ENCODE data around the gene PHKB. TPM values are rescaled to one million over a fixed set of nuclear protein-coding genes. Genes with fewer than 3 reads are reported as not detected.

The PHKB gene
- total and polyA plus RNA-seq, 2 donors (not counting 3 experiments of a cell fraction or from before 2014, with no cell fraction given) = 30.1 to 61.0 TPM

DNA sequence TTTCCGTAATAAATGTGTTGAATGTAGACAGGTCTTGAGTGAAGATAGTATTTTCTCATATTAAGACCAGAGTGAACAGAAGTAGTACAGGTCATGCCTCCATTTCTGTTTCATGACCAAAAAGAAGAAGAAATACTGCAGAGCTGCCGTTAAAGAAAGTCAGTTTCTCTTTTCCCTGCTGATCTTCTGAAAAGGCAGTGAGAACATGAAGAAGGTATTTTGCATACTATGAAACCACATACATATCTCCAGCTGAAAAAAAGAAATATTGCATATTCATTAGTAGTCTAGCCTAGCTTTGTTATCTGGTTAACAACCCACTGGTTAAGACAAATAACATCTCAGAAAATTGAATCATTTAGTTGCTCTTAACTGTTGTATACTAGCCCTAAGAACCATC lies 138.4 kb downstream of the PHKB start:
- Histone ChIP-seq H3K4me3 (replicated peaks in 1 of 3; ENCODE audit: insufficient read depth in 1 of 3, low read depth in 1 of 3, low read length in 3 of 3) (no peak overlapping the region), H3K27ac (ENCODE audit: insufficient read depth, low read depth, low read length) (no peak overlapping the region), H3K4me2 (ENCODE audit: insufficient read depth, low read length) (no peak overlapping the region), H3K9me1 (replicated peaks; ENCODE audit: control insufficient read depth, extremely low read depth, insufficient read depth, low read length) (no peaks in the 10 kb centered on the region), H3K27me3 (ENCODE audit: control insufficient read depth in 2 of 2, insufficient read depth in 2 of 2, low read length in 2 of 2) (no peaks in the 10 kb centered on the region), H3K9me3 (replicated peaks; ENCODE audit: control insufficient read depth, insufficient read depth, low read length) (no peaks in the 10 kb centered on the region), H3K9ac (replicated peaks; ENCODE audit: extremely low read depth, insufficient read depth, low read length) (no peak overlapping the region), H2AFZ (ENCODE audit: low read depth, low read length) (no peak overlapping the region), H3K4me1 (ENCODE audit: control insufficient read depth, extremely low read depth, insufficient read depth, low read length) (no peaks in the 10 kb centered on the region), H3K36me3 (ENCODE audit: control insufficient read depth in 2 of 2, extremely low read depth in 1 of 2, insufficient read depth in 2 of 2, low read length in 2 of 2) (no peaks in the 10 kb centered on the region), H3K79me2 (ENCODE audit: control insufficient read depth, insufficient read depth, low read length) (no peaks in the 10 kb centered on the region), H4K20me1 (replicated peaks; ENCODE audit: control insufficient read depth, extremely low read depth, insufficient read depth, low read length) (no peaks in the 10 kb centered on the region)
- ChIA-PET POLR2A (no interaction called here), CTCF (interaction anchor here (1.0 to 1.3 kb wide), 2 partner anchors 14 to 23 kb away, joined by 3 read pairs; no protein-coding TSS in a partner anchor)
- dilution Hi-C loops (cut with MboI; ENCODE audit: extremely low pct_ligation_motif_present, low sequenced_read_pairs) (no loop called here), intact Hi-C loops (cut with micrococcal nuclease) (no loop called here)
- FAIRE-seq (no peak), DNase-seq (ENCODE audit: low read depth, low spot score) (no peak)
- no peak for TF ChIP-seq POLR2AphosphoS5 (IDR thresholded peaks at IDR 0.05; ENCODE audit: insufficient read depth, low read depth, low read length)
- TF ChIP-seq FOS (IDR thresholded peaks at IDR 0.05; ENCODE audit: borderline replicate concordance, insufficient read depth, low read length) = no peak
- TF ChIP-seq MYC (IDR thresholded peaks at IDR 0.05; ENCODE audit: low read depth, low read length) = no peak
- TF ChIP-seq JUN (IDR thresholded peaks at IDR 0.05; ENCODE audit: borderline replicate concordance, insufficient read depth, insufficient read length, low read depth) = no peak
- TF ChIP-seq, protein P1, sequence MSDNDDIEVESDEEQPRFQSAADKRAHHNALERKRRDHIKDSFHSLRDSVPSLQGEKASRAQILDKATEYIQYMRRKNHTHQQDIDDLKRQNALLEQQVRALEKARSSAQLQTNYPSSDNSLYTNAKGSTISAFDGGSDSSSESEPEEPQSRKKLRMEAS (IDR thresholded peaks at IDR 0.05; ENCODE audit: insufficient read depth, insufficient read length) = no peak
- no peak for TF ChIP-seq POLR2A (IDR thresholded peaks at IDR 0.05; ENCODE audit: low read depth, low read length)
- TF ChIP-seq, protein P2, sequence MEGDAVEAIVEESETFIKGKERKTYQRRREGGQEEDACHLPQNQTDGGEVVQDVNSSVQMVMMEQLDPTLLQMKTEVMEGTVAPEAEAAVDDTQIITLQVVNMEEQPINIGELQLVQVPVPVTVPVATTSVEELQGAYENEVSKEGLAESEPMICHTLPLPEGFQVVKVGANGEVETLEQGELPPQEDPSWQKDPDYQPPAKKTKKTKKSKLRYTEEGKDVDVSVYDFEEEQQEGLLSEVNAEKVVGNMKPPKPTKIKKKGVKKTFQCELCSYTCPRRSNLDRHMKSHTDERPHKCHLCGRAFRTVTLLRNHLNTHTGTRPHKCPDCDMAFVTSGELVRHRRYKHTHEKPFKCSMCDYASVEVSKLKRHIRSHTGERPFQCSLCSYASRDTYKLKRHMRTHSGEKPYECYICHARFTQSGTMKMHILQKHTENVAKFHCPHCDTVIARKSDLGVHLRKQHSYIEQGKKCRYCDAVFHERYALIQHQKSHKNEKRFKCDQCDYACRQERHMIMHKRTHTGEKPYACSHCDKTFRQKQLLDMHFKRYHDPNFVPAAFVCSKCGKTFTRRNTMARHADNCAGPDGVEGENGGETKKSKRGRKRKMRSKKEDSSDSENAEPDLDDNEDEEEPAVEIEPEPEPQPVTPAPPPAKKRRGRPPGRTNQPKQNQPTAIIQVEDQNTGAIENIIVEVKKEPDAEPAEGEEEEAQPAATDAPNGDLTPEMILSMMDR (IDR thresholded peaks at IDR 0.05; ENCODE audit: extremely low read depth in 1 of 2, insufficient read depth in 1 of 2, low read depth in 1 of 2, low read length in 2 of 2) = no peak
- TF ChIP-seq EZH2 (IDR thresholded peaks at IDR 0.05; ENCODE audit: borderline replicate concordance, low read depth, low read length, severe bottlenecking) = no peak
- no peak for TF ChIP-seq GATA2 (IDR thresholded peaks at IDR 0.05; ENCODE audit: insufficient read depth, insufficient read length, low read depth, low read length)
- BruUV-seq (replicated peaks) = no TSS peak

All from endothelial cell of umbilical vein (primary cell).